ENCODE measurements around the gene METTL26.

The METTL26 gene

GRCh38 chr16:595942-596735 is 40.0 kb downstream of the METTL26 start:
- no peak for DNase-seq (ENCODE audit: low spot score)
- in situ Hi-C loops (cut with MboI; ENCODE audit: low pct_unique_long_range_greater_than_20kb, low sequenced_read_pairs, unreplicated experiment) = no loop called here
- no peak for TF ChIP-seq CTCF (IDR thresholded peaks at IDR 0.05; ENCODE audit: extremely low read depth, insufficient read depth, missing control alignments)

- DNase-seq (ENCODE audit: low spot score) = no peak
- in situ Hi-C loops (cut with MboI; ENCODE audit: low pct_unique_long_range_greater_than_20kb, low sequenced_read_pairs, unreplicated experiment) = no loop called here
- TF ChIP-seq CTCF (IDR thresholded peaks at IDR 0.05; ENCODE audit: extremely low read depth, insufficient read depth, missing control alignments) = no peak
These were observed 41.0 kb downstream of the METTL26 start for GRCh38 chr16:595094-595528.

- in situ Hi-C loops (cut with MboI; ENCODE audit: low pct_unique_long_range_greater_than_20kb, low sequenced_read_pairs, unreplicated experiment) = no loop called here
- DNase-seq (ENCODE audit: low spot score) = no peak
- no peak for TF ChIP-seq CTCF (IDR thresholded peaks at IDR 0.05; ENCODE audit: extremely low read depth, insufficient read depth, missing control alignments)
These were observed 42.3 kb downstream of the METTL26 start for GRCh38 chr16:593807-594206.

GRCh38 chr16:593406-593805 is 42.7 kb downstream of the METTL26 start:
- no peak for TF ChIP-seq CTCF (IDR thresholded peaks at IDR 0.05; ENCODE audit: extremely low read depth, insufficient read depth, missing control alignments)
- no peak for DNase-seq (ENCODE audit: low spot score)
- in situ Hi-C loops (cut with MboI; ENCODE audit: low pct_unique_long_range_greater_than_20kb, low sequenced_read_pairs, unreplicated experiment) = no loop called here

GRCh38 chr16:592518-593306 is 43.4 kb downstream of the METTL26 start:
- no peak for DNase-seq (ENCODE audit: low spot score)
- in situ Hi-C loops (cut with MboI; ENCODE audit: low pct_unique_long_range_greater_than_20kb, low sequenced_read_pairs, unreplicated experiment) = no loop called here
- no peak for TF ChIP-seq CTCF (IDR thresholded peaks at IDR 0.05; ENCODE audit: extremely low read depth, insufficient read depth, missing control alignments)

- in situ Hi-C loops (cut with MboI; ENCODE audit: low pct_unique_long_range_greater_than_20kb, low sequenced_read_pairs, unreplicated experiment) = no loop called here
- DNase-seq (ENCODE audit: low spot score) = no peak
- no peak for TF ChIP-seq CTCF (IDR thresholded peaks at IDR 0.05; ENCODE audit: extremely low read depth, insufficient read depth, missing control alignments)
These were observed 44.1 kb downstream of the METTL26 start for GRCh38 chr16:591892-592517.
